KMS-11 (cell line): ENCODE measurements around the gene SORCS2.

ENCODE experiments used
- H2AFZ ChIP-seq: fragments of 200-600 bp; sonication (generic); 2 replicates; pipeline ENCODE4 v1.6.1; 2016; ENCODE audit warnings: antibody characterized with exemption, mixed run types, low read depth
- H3K27ac ChIP-seq: fragments of 200-600 bp; sonication (generic); 2 replicates; pipeline ENCODE4 v1.6.1; 2016; ENCODE audit warnings: mild to moderate bottlenecking, mixed run types
- H3K27me3 ChIP-seq: fragments of 200-600 bp; sonication (generic); 2 replicates; pipeline ENCODE4 v1.6.1; 2017; ENCODE audit warnings: mild to moderate bottlenecking, low read depth, mixed run types, moderate library complexity; ENCODE audit not compliant: insufficient read depth
- H3K36me3 ChIP-seq: fragments of 200-600 bp; sonication (generic); 2 replicates; pipeline ENCODE4 v1.6.1; 2017; ENCODE audit warnings: mild to moderate bottlenecking, mixed run types; ENCODE audit not compliant: insufficient read depth
- H3K4me1 ChIP-seq: fragments of 200-600 bp; sonication (generic); 2 replicates; pipeline ENCODE4 v1.6.1; 2016; ENCODE audit warnings: mild to moderate bottlenecking, low read depth, mixed run types; ENCODE audit not compliant: poor library complexity, severe bottlenecking
- H3K4me2 ChIP-seq: fragments of 200-600 bp; sonication (generic); 2 replicates; pipeline ENCODE4 v1.7.0; 2016; ENCODE audit warnings: mild to moderate bottlenecking, mixed run types
- H3K4me3 ChIP-seq: fragments of 200-600 bp; sonication (generic); IDR thresholded peaks from 2 replicates; pipeline ENCODE4 v1.6.1; 2017; ENCODE audit warnings: low read depth, low read length, mixed read lengths; ENCODE audit not compliant: insufficient read depth
- H3K79me2 ChIP-seq: fragments of 200-600 bp; sonication (generic); 2 replicates; pipeline ENCODE4 v1.6.1; 2016; ENCODE audit warnings: low read depth, mixed run types; ENCODE audit not compliant: insufficient read depth
- H3K9ac ChIP-seq: fragments of 200-600 bp; sonication (generic); 2 replicates; pipeline ENCODE4 v1.6.1; 2016; ENCODE audit warnings: mild to moderate bottlenecking, mixed run types
- H4K20me1 ChIP-seq: fragments of 200-600 bp; sonication (generic); 2 replicates; pipeline ENCODE4 v1.6.1; 2016; ENCODE audit warnings: mild to moderate bottlenecking, mixed run types; ENCODE audit not compliant: insufficient read depth
- TF ChIP-seq, protein P1 (sequence below): fragments of 200-600 bp; sonication (generic); conservative IDR thresholded peaks from 2 replicates; pipeline ENCODE4 v1.6.1; 2017; ENCODE audit warnings: low read depth, mild to moderate bottlenecking, antibody characterized with exemption, low read length, moderate library complexity, mixed read lengths

SORCS2 gene

DNA sequence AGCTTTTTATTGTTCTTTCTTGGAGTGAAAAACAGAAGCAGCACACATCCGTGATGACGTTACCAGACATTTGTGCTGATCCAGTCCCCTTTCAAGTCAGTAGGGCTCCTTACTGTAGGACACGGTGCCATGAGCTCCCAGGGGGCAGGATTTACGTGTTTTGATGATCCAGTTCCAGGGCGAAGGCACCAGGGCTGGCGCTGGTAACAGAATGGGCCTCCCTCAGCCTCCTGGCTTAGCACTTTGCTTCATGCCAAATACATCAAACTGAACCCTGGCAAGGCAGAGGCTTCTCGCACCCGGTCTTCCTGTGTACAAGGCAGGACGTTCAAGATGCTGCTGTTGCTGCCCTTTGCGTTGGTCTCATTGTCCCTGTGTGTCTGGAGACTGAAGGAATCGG lies 309.0 kb downstream of the SORCS2 start:
- Histone ChIP-seq H3K4me3 (no peak overlapping the region), H3K4me2 (no peak overlapping the region), H3K4me1 (no peaks in the 10 kb centered on the region), H3K27ac (no peak overlapping the region), H3K9ac (no peak overlapping the region), H3K79me2 (no peaks in the 10 kb centered on the region), H2AFZ (no peak overlapping the region), H3K27me3 (peaks cover 12% of the 10 kb centered on the region; the same call in 1 of the 2 replicates), H4K20me1 (no peaks in the 10 kb centered on the region), H3K36me3 (no peaks in the 10 kb centered on the region)
- TF ChIP-seq, protein P1, sequence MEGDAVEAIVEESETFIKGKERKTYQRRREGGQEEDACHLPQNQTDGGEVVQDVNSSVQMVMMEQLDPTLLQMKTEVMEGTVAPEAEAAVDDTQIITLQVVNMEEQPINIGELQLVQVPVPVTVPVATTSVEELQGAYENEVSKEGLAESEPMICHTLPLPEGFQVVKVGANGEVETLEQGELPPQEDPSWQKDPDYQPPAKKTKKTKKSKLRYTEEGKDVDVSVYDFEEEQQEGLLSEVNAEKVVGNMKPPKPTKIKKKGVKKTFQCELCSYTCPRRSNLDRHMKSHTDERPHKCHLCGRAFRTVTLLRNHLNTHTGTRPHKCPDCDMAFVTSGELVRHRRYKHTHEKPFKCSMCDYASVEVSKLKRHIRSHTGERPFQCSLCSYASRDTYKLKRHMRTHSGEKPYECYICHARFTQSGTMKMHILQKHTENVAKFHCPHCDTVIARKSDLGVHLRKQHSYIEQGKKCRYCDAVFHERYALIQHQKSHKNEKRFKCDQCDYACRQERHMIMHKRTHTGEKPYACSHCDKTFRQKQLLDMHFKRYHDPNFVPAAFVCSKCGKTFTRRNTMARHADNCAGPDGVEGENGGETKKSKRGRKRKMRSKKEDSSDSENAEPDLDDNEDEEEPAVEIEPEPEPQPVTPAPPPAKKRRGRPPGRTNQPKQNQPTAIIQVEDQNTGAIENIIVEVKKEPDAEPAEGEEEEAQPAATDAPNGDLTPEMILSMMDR = no peak

- Histone ChIP-seq H3K36me3 (no peaks in the 10 kb centered on the region), H3K4me3 (no peak overlapping the region), H3K27ac (no peak overlapping the region), H4K20me1 (no peaks in the 10 kb centered on the region), H3K4me1 (no peaks in the 10 kb centered on the region), H2AFZ (no peak overlapping the region), H3K4me2 (no peak overlapping the region), H3K79me2 (no peaks in the 10 kb centered on the region), H3K27me3 (peaks cover 12% of the 10 kb centered on the region; the same call in 1 of the 2 replicates), H3K9ac (no peak overlapping the region)
- TF ChIP-seq, protein P1 = no peak
Measured at GRCh38 chr4:7501873-7502272, 309.5 kb downstream of the SORCS2 start.

- Histone ChIP-seq H3K79me2 (no peaks in the 10 kb centered on the region), H3K27me3 (peaks cover 12% of the 10 kb centered on the region; the same call in 1 of the 2 replicates), H3K4me1 (no peaks in the 10 kb centered on the region), H3K9ac (no peak overlapping the region), H2AFZ (no peak overlapping the region), H3K4me2 (no peak overlapping the region), H3K4me3 (no peak overlapping the region), H3K27ac (no peak overlapping the region), H3K36me3 (no peaks in the 10 kb centered on the region), H4K20me1 (no peaks in the 10 kb centered on the region)
- TF ChIP-seq, protein P1 = no peak
Measured at GRCh38 chr4:7503559-7504249, 311.4 kb downstream of the SORCS2 start.

- H3K4me2 ChIP-seq = no peak overlapping the region
- no peak overlapping the region for H2AFZ ChIP-seq
- H4K20me1 ChIP-seq = no peaks in the 10 kb centered on the region
- TF ChIP-seq, protein P1 = no peak
- no peaks in the 10 kb centered on the region for H3K36me3 ChIP-seq
- H3K9ac ChIP-seq = no peak overlapping the region
- H3K27ac ChIP-seq = no peak overlapping the region
- H3K27me3 ChIP-seq = peaks cover 17% of the 10 kb centered on the region; the same call in 1 of the 2 replicates
- no peaks in the 10 kb centered on the region for H3K79me2 ChIP-seq
- H3K4me3 ChIP-seq = no peak overlapping the region
- no peaks in the 10 kb centered on the region for H3K4me1 ChIP-seq
Measured at GRCh38 chr4:7505116-7505900, 313.0 kb downstream of the SORCS2 start.
